IMR-90 (cell line): Measurements from ENCODE around the gene SLC6A12. TPM values are rescaled to one million over a fixed set of nuclear protein-coding genes. Genes with fewer than 3 reads are reported as not detected.

Source experiments
- ATAC-seq: fragments of 200-7000 bp; cut with Tn5 transposase; 2 replicates; pipeline ENCODE4 v1.9.1; 2020; ENCODE audit warnings: low read depth, mild to moderate bottlenecking, moderate library complexity
- BruUV-seq: library from RNA; stranded (reverse); fragments of 400-500 nt; replicated peaks from 2 replicates; lab custom pipeline; 2021; lab: Mats Ljungman, UMichigan
- CTCF ChIA-PET: fragments of 300-600 bp; formaldehyde crosslinking; extraction: SDS; loops from one replicate; lab custom pipeline; 2021; ENCODE audit warnings: antibody characterized with exemption; lab: Yijun Ruan, JAX
- POLR2A ChIA-PET: fragments of 300-600 bp; sonication (Branson Sonifier 250); formaldehyde crosslinking; loops from one replicate; lab custom pipeline; 2022; ENCODE audit warnings: antibody characterized with exemption; ENCODE audit not compliant: unreplicated experiment; lab: Charles Lee
- DNase-seq: peaks from one replicate; pipeline ENCODE4 v3.0.0; 2013
- H2AFZ ChIP-seq: replicated peaks from 2 replicates; pipeline ENCODE3; 2013; ENCODE audit warnings: low read length, mild to moderate bottlenecking; ENCODE audit not compliant: poor library complexity
- H2AK5ac ChIP-seq: 2 replicates; pipeline ENCODE4 v1.6.1; 2013; ENCODE audit warnings: low read depth, low read length, inconsistent platforms
- H2AK9ac ChIP-seq: replicated peaks from 2 replicates; pipeline ENCODE3; 2013; ENCODE audit warnings: mild to moderate bottlenecking, low read depth, low read length, moderate library complexity; ENCODE audit not compliant: poor library complexity
- H2BK120ac ChIP-seq: 2 replicates; pipeline ENCODE4 v1.6.1; 2013; ENCODE audit warnings: low read depth, low read length, inconsistent platforms
- H2BK15ac ChIP-seq: 3 replicates; pipeline ENCODE4 v1.6.1; 2013; ENCODE audit warnings: low read depth, low read length, inconsistent platforms
- H2BK20ac ChIP-seq: 2 replicates; pipeline ENCODE4 v1.6.1; 2013; ENCODE audit warnings: low read depth, mild to moderate bottlenecking, inconsistent platforms, low read length, moderate library complexity
- H2BK5ac ChIP-seq: 2 replicates; pipeline ENCODE4 v1.6.1; 2013; ENCODE audit warnings: mild to moderate bottlenecking, low read depth, low read length, inconsistent platforms; ENCODE audit not compliant: poor library complexity, severe bottlenecking
- H3K14ac ChIP-seq: replicated peaks from 2 replicates; pipeline ENCODE4 v1.6.1; 2013; ENCODE audit warnings: low read depth, low read length, inconsistent platforms
- H3K18ac ChIP-seq: 2 replicates; pipeline ENCODE4 v1.6.1; 2013; ENCODE audit warnings: low read depth, low read length, control low read depth
- H3K23ac ChIP-seq: 2 replicates; pipeline ENCODE4 v1.6.1; 2013; ENCODE audit warnings: low read depth, low read length, inconsistent platforms
- H3K27ac ChIP-seq: 2 replicates; pipeline ENCODE4 v1.5.1; 2013; ENCODE audit warnings: mild to moderate bottlenecking, control low read depth, low read length; ENCODE audit not compliant: insufficient read depth
- H3K27me3 ChIP-seq: 2 replicates; pipeline ENCODE4 v1.6.1; 2013; ENCODE audit warnings: low read length; ENCODE audit not compliant: control insufficient read depth, insufficient read depth
- H3K36me3 ChIP-seq: 2 replicates; pipeline ENCODE4 v1.6.1; 2013; ENCODE audit warnings: low read length, mixed read lengths; ENCODE audit not compliant: control insufficient read depth, insufficient read depth
- H3K4ac ChIP-seq: 2 replicates; pipeline ENCODE4 v1.6.1; 2013; ENCODE audit warnings: low read depth, low read length, inconsistent platforms
- H3K4me1 ChIP-seq: 2 replicates; pipeline ENCODE4 v1.6.1; 2013; ENCODE audit warnings: low read length, mixed read lengths; ENCODE audit not compliant: control insufficient read depth, insufficient read depth
- H3K4me2 ChIP-seq: 2 replicates; pipeline ENCODE4 v1.6.1; 2013; ENCODE audit warnings: low read depth, mild to moderate bottlenecking, control low read depth, low read length, moderate library complexity
- H3K4me3 ChIP-seq: 2 replicates; pipeline ENCODE4 v1.5.1; 2013; ENCODE audit warnings: low read depth, mild to moderate bottlenecking, control low read depth, low read length, moderate library complexity; ENCODE audit not compliant: insufficient read depth
- H3K56ac ChIP-seq: 2 replicates; pipeline ENCODE4 v1.6.1; 2013; ENCODE audit warnings: low read length, inconsistent platforms; ENCODE audit not compliant: insufficient read depth; ENCODE audit errors: extremely low read depth
- H3K79me1 ChIP-seq, 2 experiments: 2 replicates each; pipeline ENCODE4 v1.6.1; 2013; ENCODE audit warnings: low read length in 2 of 2, inconsistent platforms in 1 of 2, low read depth in 1 of 2
- H3K9ac ChIP-seq: 2 replicates; pipeline ENCODE4 v1.6.1; 2013; ENCODE audit warnings: low read depth, low read length, control low read depth
- H3K9me1 ChIP-seq: 2 replicates; pipeline ENCODE4 v1.6.1; 2013; ENCODE audit warnings: low read length, inconsistent platforms; ENCODE audit not compliant: insufficient read depth
- H3K9me3 ChIP-seq: 2 replicates; pipeline ENCODE4 v1.6.1; 2013; ENCODE audit warnings: low read length; ENCODE audit not compliant: control insufficient read depth, insufficient read depth
- H4K20me1 ChIP-seq: 2 replicates; pipeline ENCODE4 v1.6.1; 2013; ENCODE audit warnings: low read length, inconsistent platforms; ENCODE audit not compliant: insufficient read depth
- H4K5ac ChIP-seq: 2 replicates; pipeline ENCODE4 v1.6.1; 2013; ENCODE audit warnings: mild to moderate bottlenecking, low read depth, low read length, control low read depth
- H4K8ac ChIP-seq, 2 experiments: 2 replicates each; pipeline ENCODE4 v1.6.1; 2013; ENCODE audit warnings: low read depth in 2 of 2, low read length in 2 of 2, control low read depth in 1 of 2, inconsistent platforms in 1 of 2
- H4K91ac ChIP-seq: 2 replicates; pipeline ENCODE4 v1.6.1; 2013; ENCODE audit warnings: low read depth, low read length, inconsistent platforms; ENCODE audit not compliant: insufficient read depth
- BHLHE40 ChIP-seq: fragments of 150-350 bp; IDR thresholded peaks from 2 replicates; pipeline ENCODE4 v1.6.1; 2016; ENCODE audit warnings: mild to moderate bottlenecking, low read depth, low read length
- MAZ ChIP-seq: IDR thresholded peaks from 2 replicates; pipeline ENCODE4 v1.6.1; 2012; ENCODE audit warnings: low read depth, mild to moderate bottlenecking, low read length, improper control_type of control experiment, moderate library complexity, borderline replicate concordance
- NFE2L2 ChIP-seq: fragments of 150-350 bp; IDR thresholded peaks from 2 replicates; pipeline ENCODE4 v1.6.1; 2016; ENCODE audit warnings: low read depth, mild to moderate bottlenecking, low read length
- RAD21 ChIP-seq: IDR thresholded peaks from 2 replicates; pipeline ENCODE4 v1.6.1; 2012; ENCODE audit warnings: low read length, improper control_type of control experiment
- RCOR1 ChIP-seq: IDR thresholded peaks from 2 replicates; pipeline ENCODE4 v1.6.1; 2012; ENCODE audit warnings: mild to moderate bottlenecking, low read length, improper control_type of control experiment; ENCODE audit not compliant: insufficient replicate concordance
- RFX5 ChIP-seq: IDR thresholded peaks from 2 replicates; pipeline ENCODE4 v1.8.0; 2012; ENCODE audit warnings: low read depth, mild to moderate bottlenecking, low read length, moderate library complexity
- SMC3 ChIP-seq: fragments of 150-350 bp; IDR thresholded peaks from 2 replicates; pipeline ENCODE4 v1.6.1; 2016; ENCODE audit warnings: low read depth, mild to moderate bottlenecking, antibody characterized with exemption, low read length, moderate library complexity
- USF2 ChIP-seq: fragments of 150-350 bp; IDR thresholded peaks from 2 replicates; pipeline ENCODE4 v1.6.1; 2017; ENCODE audit warnings: mild to moderate bottlenecking, antibody characterized with exemption, low read length, low read depth
- WGBS, 2 experiments: methylation state at CpG; one replicate each; pipeline versions ENCODE4 v1.1.5 to v1.1.7; 2013; ENCODE audit warnings: missing lambda C conversion rate in 2 of 2; ENCODE audit not compliant: insufficient read length in 1 of 2; ENCODE audit errors: extremely low coverage in 2 of 2; 5-methylcytosine and 5-hydroxymethylcytosine counted together
- dilution Hi-C: fragments of 300-500 bp; cut with HindIII; formaldehyde crosslinking; loops from one replicate; pipeline ENCODE4 v1.14.3; 2018; ENCODE audit warnings: low sequenced_read_pairs; ENCODE audit not compliant: unreplicated experiment
- in situ Hi-C: fragments of 300-500 bp; cut with MboI; formaldehyde crosslinking; loops from 3 replicates; pipeline ENCODE4 v1.14.3; 2019; ENCODE audit warnings: low sequenced_read_pairs, inconsistent platforms, mixed read lengths
- intact Hi-C: fragments of 100-400 bp; cut with micrococcal nuclease; formaldehyde crosslinking; loops from 2 replicates; pipeline ENCODE4 v1.10.0; 2022
- polyA plus RNA-seq, 3 experiments: library from polyadenylated mRNA; depleted of rRNA; stranded (reverse); fragments of >200 nt; gene quantifications; 2 replicates each; pipeline ENCODE4 v1.2.3, GENCODE V29; 2012; ENCODE audit warnings: low replicate concordance in 1 of 3
- total RNA-seq: library from RNA; depleted of rRNA; stranded (reverse); fragments of >200 nt; gene quantifications from 2 replicates; pipeline ENCODE4 v1.2.3, GENCODE V29; 2012

The SLC6A12 gene
- total and polyA plus RNA-seq, 2 of the 4 experiments (the other 2 are of a cell fraction), result not detected

- no peak for TF ChIP-seq MAZ
Measured at GRCh38 chr12:230925-231671, 17.1 kb upstream of the SLC6A12 start (continued).

- Histone ChIP-seq H2BK5ac (no peak overlapping the region), H2BK20ac (no peak overlapping the region), H3K9ac (no peak overlapping the region), H3K4ac (no peak overlapping the region), H2AFZ (no peak overlapping the region), H3K18ac (no peak overlapping the region), H3K36me3 (no peaks in the 10 kb centered on the region), H2AK5ac (no peak overlapping the region), H2AK9ac (no peak overlapping the region), H3K23ac (no peak overlapping the region), H2BK120ac (no peak overlapping the region), H3K56ac (no peak overlapping the region), H3K27me3 (peaks cover 75% of the 10 kb centered on the region), H2BK15ac (no peak overlapping the region), H3K9me1 (no peaks in the 10 kb centered on the region), H3K14ac (no peak overlapping the region), H4K91ac (no peak overlapping the region), H4K8ac (no peak overlapping the region), H3K9me3 (0 out of 2 replicates have a peak, but pooled peaks cover 2% of the 10 kb centered on the region), H3K27ac (no peak overlapping the region), H4K20me1 (no peaks in the 10 kb centered on the region), H3K4me2 (no peak overlapping the region), H3K79me1 (no peaks in the 10 kb centered on the region), H3K4me1 (no peaks in the 10 kb centered on the region), H3K4me3 (no peak overlapping the region), H4K5ac (no peak overlapping the region)
- DNase-seq, result no peak
- intact Hi-C loops (no loop called here), dilution Hi-C loops (no loop called here), in situ Hi-C loops (no loop called here)
- BruUV-seq, result no TSS peak
- ChIA-PET CTCF (no interaction called here), POLR2A (interaction anchor here (0.7 kb wide), 1 partner anchor 525 kb away, joined by 3 read pairs; no protein-coding TSS in a partner anchor)
- TF ChIP-seq RFX5 (no peak), SMC3 (no peak), NFE2L2 (no peak), MAZ (no peak), RAD21 (no peak), BHLHE40 (no peak), USF2 (no peak), RCOR1 (no peak)
- WGBS, 2 experiments, result 61% methylated on average over 8 of the region's 26 CpGs; no CpG with 5 or more reads in 1 of the 2 experiments
- ATAC-seq, result no peak
Measured at GRCh38 chr12:229441-230191, 15.7 kb upstream of the SLC6A12 start.
